ENCODE data around the gene FAM20C.

DNA sequence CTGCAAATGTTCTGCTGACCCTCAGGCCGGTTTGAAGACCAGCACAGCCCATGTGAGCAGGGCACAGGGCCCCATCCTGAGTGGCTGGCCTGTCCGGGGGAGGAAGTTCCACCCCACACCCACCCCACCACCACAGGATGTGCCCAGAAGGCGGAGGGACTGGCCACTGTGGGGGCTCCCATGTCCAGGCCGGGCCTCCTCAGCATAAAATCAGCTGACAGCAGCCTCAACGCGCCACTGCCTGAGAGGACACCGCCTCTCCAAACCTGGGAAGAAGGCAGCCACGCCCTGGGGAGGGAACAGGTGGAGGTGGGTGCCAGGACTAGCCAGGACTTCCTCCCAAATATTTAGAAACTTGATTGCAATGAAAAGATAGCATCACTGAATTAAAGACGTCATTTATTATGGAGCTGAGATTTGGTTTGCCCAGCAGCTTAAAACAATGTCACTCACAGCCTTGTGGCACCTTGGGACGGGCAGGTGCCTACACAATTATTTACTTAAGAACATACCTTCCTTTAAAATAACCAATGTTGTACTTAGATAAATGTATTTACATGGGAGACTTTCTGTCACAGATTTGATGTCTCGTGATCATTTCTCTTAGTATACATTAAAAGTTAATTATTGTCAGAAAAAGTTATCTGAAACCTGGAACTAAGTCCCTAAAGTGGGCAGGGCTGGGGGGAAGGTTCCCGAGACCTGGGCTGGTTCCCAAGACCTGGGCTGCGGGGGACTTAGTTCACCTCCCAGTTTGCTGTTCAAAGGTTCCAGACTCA lies 27.3 kb upstream of the FAM20C start:
- TF ChIP-seq POLR2A (IDR thresholded peaks at IDR 0.05; ENCODE audit: low read depth) = no peak
- no peak for TF ChIP-seq POLR2AphosphoS5 (IDR thresholded peaks at IDR 0.05)
- TF ChIP-seq, protein P1, sequence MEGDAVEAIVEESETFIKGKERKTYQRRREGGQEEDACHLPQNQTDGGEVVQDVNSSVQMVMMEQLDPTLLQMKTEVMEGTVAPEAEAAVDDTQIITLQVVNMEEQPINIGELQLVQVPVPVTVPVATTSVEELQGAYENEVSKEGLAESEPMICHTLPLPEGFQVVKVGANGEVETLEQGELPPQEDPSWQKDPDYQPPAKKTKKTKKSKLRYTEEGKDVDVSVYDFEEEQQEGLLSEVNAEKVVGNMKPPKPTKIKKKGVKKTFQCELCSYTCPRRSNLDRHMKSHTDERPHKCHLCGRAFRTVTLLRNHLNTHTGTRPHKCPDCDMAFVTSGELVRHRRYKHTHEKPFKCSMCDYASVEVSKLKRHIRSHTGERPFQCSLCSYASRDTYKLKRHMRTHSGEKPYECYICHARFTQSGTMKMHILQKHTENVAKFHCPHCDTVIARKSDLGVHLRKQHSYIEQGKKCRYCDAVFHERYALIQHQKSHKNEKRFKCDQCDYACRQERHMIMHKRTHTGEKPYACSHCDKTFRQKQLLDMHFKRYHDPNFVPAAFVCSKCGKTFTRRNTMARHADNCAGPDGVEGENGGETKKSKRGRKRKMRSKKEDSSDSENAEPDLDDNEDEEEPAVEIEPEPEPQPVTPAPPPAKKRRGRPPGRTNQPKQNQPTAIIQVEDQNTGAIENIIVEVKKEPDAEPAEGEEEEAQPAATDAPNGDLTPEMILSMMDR (IDR thresholded peaks at IDR 0.05) = no peak
